Activated CD8-positive, alpha-beta T cell treated with anti-CD3 and anti-CD28 coated beads, Interleukin-2, amount 10 ng/mL, durations not matched to agents 7 days and 5 days (primary cell): Measurements from ENCODE around the gene KLHL7. TPM values are rescaled to one million over a fixed set of nuclear protein-coding genes. Genes with fewer than 3 reads are reported as not detected.
"Not testable (repeated sequence)": the region's sequence is repeated elsewhere in the genome, so short reads cannot be mapped to it uniquely, and the experiment has no call there.

Experiments
- ATAC-seq: fragments of 150-1000 bp; cut with Tn5 transposase; one replicate; pipeline ENCODE4 v1.10.0; 2021; ENCODE audit warnings: moderate library complexity
- CTCF ChIA-PET: fragments of 350-600 bp; sonication (Branson Sonifier 250); formaldehyde crosslinking; loops from one replicate; lab custom pipeline; 2021; ENCODE audit warnings: antibody characterized with exemption; lab: Charles Lee
- POLR2A ChIA-PET: fragments of 350-600 bp; sonication (Branson Sonifier 250); formaldehyde crosslinking; loops from one replicate; lab custom pipeline; 2021; ENCODE audit warnings: antibody characterized with exemption; lab: Charles Lee
- DNase-seq: peaks from one replicate; pipeline ENCODE4 v3.0.0-alpha.2; 2020
- H3K27ac Mint-ChIP-seq: one replicate; pipeline ENCODE4 v1.8.0; 2021; ENCODE audit warnings: mild to moderate bottlenecking, mixed read lengths
- H3K27me3 Mint-ChIP-seq: one replicate; pipeline ENCODE4 v1.8.0; 2021; ENCODE audit warnings: low read depth, mixed read lengths
- H3K36me3 Mint-ChIP-seq: one replicate; pipeline ENCODE4 v1.8.0; 2021; ENCODE audit warnings: low read depth, mixed read lengths
- H3K4me1 Mint-ChIP-seq: one replicate; pipeline ENCODE4 v1.8.0; 2021; ENCODE audit warnings: low read depth, mixed read lengths
- H3K4me3 Mint-ChIP-seq: one replicate; pipeline ENCODE4 v1.8.0; 2021; ENCODE audit warnings: mild to moderate bottlenecking, mixed read lengths
- H3K9me3 Mint-ChIP-seq: one replicate; pipeline ENCODE4 v1.8.0; 2022; ENCODE audit warnings: mixed read lengths; ENCODE audit not compliant: insufficient read depth
- total RNA-seq, 2 experiments: library from RNA; stranded (reverse); gene quantifications; one replicate each; pipeline ENCODE4 v1.2.3, GENCODE V29; 2021

KLHL7 gene
- total RNA-seq, 2 experiments from 2014 or later: 20.3 to 23.0 TPM

DNA sequence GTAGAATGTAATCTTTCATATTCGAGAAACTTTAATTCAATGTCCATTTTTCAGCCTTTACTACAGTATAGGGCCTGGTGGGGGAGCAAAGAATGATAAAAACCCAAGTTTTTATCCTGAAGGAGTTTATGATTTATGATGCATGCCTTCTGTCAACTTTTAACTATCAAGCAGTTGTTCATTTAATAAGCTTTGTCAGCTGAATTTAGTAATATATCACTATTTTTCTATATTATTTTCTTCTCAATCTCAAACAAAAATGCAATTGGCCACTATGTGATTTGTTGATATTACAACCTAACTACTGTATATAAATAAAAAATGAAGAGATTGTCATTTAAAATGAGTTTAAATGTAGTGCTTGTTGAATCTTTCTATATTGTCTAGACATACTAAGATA lies 78.7 kb downstream of the KLHL7 start:
- ATAC-seq: no peak
- Mint-ChIP-seq H3K27me3 (no peaks in the 10 kb centered on the region), H3K9me3 (no peaks in the 10 kb centered on the region), H3K36me3 (peaks cover 38% of the 10 kb centered on the region), H3K27ac (peak overlapping the region; percentile 52), H3K4me3 (peak overlapping the region; percentile 92), H3K4me1 (peaks cover 39% of the 10 kb centered on the region)
- DNase-seq: no peak
- CTCF ChIA-PET: interaction anchor here (0.6 to 1.7 kb wide), 3 partner anchors 67 to 98 kb away, joined by 3 to 7 read pairs (median 3); no protein-coding TSS in a partner anchor
- POLR2A ChIA-PET: no interaction called here

DNA sequence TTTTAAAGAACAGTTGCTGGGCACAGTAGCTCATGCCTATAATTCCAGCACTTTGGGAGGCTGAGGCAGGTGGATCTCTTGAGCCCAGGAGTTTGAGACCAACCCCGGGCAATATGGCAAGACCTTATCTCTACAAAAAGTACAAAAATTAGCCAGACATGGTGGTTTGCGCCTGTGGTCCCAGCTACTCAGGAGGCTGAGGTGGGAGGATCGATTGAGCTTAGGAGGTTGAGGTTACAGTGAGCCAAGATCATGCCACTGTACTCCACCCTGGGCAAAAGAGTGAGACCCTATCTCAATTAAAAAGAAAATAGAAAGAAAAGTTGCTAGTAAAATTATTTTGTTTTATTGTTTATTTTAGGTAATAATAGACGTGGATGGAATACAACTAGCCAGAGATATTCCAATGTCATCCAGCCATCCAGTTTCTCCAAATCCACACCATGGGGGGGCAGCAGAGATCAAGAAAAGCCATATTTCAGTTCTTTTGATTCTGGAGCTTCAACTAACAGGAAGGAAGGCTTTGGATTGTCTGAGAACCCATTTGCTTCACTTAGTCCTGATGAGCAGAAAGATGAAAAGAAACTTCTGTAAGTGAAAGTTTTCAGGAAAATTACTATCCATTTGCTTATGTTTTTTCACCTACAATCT lies 79.2 kb downstream of the KLHL7 start:
- peaks cover 40% of the 10 kb centered on the region for H3K4me1 Mint-ChIP-seq
- POLR2A ChIA-PET: no interaction called here
- H3K27ac Mint-ChIP-seq: no peak overlapping the region
- no peak overlapping the region for H3K4me3 Mint-ChIP-seq
- no peaks in the 10 kb centered on the region for H3K9me3 Mint-ChIP-seq
- DNase-seq: peak; percentile 34
- H3K27me3 Mint-ChIP-seq: no peaks in the 10 kb centered on the region
- CTCF ChIA-PET: interaction anchor here (0.6 to 1.7 kb wide), 7 partner anchors 11 to 99 kb away, joined by 3 to 7 read pairs (median 3); partner anchors contain the start of gene KLHL7
- H3K36me3 Mint-ChIP-seq: peaks cover 39% of the 10 kb centered on the region
- ATAC-seq: no peak

DNA sequence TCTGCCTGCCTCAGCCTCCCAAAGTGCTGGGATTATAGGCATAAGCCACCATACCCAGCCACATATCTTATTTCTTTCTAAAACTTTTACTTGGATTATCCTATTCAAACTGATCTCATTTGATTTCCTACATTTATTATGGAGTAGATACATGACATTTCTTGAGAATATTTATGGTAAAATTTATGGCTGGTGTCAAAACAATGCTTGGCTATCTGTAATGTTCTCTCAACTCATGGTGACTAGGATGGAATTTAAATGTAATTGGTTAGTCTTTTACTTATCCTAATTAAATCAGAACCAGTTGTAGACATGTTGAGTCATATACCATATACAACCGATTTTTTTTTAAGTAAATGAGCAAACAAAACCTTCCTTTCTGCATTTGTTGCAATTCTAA lies 80.4 kb downstream of the KLHL7 start:
- DNase-seq (no peak), ATAC-seq (no peak)
- no peaks in the 10 kb centered on the region for H3K27me3 Mint-ChIP-seq
- H3K36me3 Mint-ChIP-seq: peaks cover 45% of the 10 kb centered on the region
- H3K27ac Mint-ChIP-seq: no peak overlapping the region
- ChIA-PET CTCF (no interaction called here), POLR2A (no interaction called here)
- no peak overlapping the region for H3K4me3 Mint-ChIP-seq
- H3K4me1 Mint-ChIP-seq: peaks cover 34% of the 10 kb centered on the region
- H3K9me3 Mint-ChIP-seq: no peaks in the 10 kb centered on the region

DNA sequence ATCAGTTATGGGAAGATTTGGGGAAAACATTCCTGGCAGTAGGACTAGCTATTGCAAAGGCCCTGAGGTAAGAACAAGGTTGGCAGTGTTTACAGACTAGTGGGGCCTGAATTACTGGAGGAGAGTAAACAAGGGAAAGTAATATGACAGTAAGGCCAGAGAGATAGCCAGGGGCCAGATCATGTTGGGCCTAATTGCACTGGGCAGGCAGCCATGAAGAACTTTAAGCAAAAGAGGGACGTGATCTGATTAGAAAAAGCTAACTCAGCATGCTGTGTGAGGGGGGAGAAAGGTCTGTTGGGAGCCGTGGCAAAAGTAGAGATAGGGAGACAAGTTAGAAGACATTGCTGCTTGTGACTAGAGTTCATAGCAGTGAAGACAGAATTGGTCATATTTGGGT lies 85.4 kb downstream of the KLHL7 start:
- Mint-ChIP-seq H3K9me3 (no peaks in the 10 kb centered on the region), H3K27me3 (no peaks in the 10 kb centered on the region), H3K27ac (peak overlapping the region; percentile 1), H3K36me3 (peaks cover 41% of the 10 kb centered on the region), H3K4me1 (peaks cover 8% of the 10 kb centered on the region), H3K4me3 (no peak overlapping the region)
- no peak for ATAC-seq
- CTCF ChIA-PET: interaction anchor here (1.0 kb wide), 1 partner anchor 105 kb away, joined by 4 read pairs; no protein-coding TSS in a partner anchor
- POLR2A ChIA-PET: interaction anchor here (1.1 kb wide), 1 partner anchor 9 kb away, joined by 5 read pairs; the partner anchor contains the start of gene NUP42
- no peak for DNase-seq

DNA sequence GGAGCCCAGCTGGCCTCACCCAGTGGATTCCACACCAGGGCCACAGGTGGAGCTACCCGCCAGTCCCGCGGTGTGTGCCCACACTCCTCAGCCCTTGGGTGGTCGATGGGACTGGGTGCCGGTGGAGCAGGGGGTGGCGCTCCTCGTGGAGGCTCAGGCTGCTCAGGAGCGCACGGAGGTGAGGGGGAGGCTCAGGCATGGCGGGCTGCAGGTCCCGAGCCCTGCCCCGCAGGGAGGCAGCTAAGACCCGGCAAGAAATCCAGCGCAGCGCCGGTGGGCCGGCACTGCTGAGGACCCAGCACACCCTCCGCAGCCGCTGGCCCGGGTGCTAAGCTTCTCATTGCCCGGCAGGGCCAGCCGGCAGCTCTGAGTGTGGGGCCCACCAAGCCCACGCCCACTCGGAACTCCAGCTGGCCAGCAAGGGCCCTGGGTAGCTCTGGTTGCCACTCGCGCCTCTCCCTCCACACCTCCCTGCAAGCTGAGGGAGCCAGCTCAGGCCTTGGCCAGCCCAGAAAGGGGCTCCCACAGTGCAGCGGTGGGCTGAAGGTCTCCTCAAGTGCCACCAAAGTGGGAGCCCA lies 88.2 kb downstream of the KLHL7 start:
- H3K4me1 Mint-ChIP-seq, H3K27ac Mint-ChIP-seq, H3K4me3 Mint-ChIP-seq, H3K9me3 Mint-ChIP-seq, ATAC-seq, DNase-seq, POLR2A ChIA-PET, H3K27me3 Mint-ChIP-seq: not testable (repeated sequence)
- H3K36me3 Mint-ChIP-seq: peaks cover 39% of the 10 kb centered on the region
- CTCF ChIA-PET: interaction anchor here (0.6 kb wide), 1 partner anchor 412 kb away, joined by 4 read pairs; no protein-coding TSS in a partner anchor

DNA sequence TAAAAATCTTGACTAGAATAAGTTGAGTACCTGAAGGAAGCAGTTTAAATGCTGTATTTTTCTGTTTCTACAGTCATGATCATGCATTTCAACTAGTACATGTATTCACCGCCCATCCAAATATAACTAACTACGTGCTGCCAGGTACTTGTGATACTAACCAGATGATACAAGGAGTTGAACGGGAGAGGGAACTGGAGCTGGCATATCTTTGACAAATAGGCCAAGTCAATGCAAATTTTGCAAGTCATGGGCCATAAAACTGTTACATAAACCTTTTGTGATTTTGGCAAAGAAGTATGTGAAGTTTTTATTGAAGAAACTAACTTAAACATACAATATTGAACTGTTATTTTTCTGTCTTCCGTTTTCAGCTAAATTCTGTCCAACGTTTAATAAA lies 90.7 kb downstream of the KLHL7 start:
- no peaks in the 10 kb centered on the region for H3K27me3 Mint-ChIP-seq
- no peaks in the 10 kb centered on the region for H3K9me3 Mint-ChIP-seq
- H3K4me3 Mint-ChIP-seq: no peak overlapping the region
- no peak for DNase-seq
- POLR2A ChIA-PET: no interaction called here
- no peak for ATAC-seq
- no peaks in the 10 kb centered on the region for H3K4me1 Mint-ChIP-seq
- CTCF ChIA-PET: interaction anchor here (1.1 kb wide), 1 partner anchor 11 kb away, joined by 3 read pairs; no protein-coding TSS in a partner anchor
- peaks cover 38% of the 10 kb centered on the region for H3K36me3 Mint-ChIP-seq
- no peak overlapping the region for H3K27ac Mint-ChIP-seq

DNA sequence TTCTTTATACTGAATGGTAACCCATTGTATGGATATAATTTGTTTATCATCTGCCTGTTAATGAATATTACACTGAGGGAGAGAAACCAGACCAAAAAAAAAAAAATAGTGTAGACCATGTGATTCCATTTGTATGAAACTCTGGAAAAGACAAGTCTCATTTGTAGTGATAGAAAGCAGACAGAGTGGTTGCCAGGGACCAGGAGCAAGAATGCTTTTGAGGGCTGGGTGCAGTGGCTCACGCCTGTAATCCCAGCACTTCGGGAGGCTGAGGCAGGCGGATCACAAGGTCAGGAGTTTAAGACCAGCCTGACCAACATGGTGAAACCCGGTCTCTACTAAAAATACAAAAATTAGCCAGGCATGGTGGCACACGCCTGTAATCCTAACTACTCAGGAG lies 92.2 kb downstream of the KLHL7 start:
- H3K27ac Mint-ChIP-seq, CTCF ChIA-PET, DNase-seq, POLR2A ChIA-PET, H3K27me3 Mint-ChIP-seq, H3K4me3 Mint-ChIP-seq, H3K4me1 Mint-ChIP-seq, H3K9me3 Mint-ChIP-seq, ATAC-seq: not testable (repeated sequence)
- H3K36me3 Mint-ChIP-seq: peaks cover 41% of the 10 kb centered on the region

DNA sequence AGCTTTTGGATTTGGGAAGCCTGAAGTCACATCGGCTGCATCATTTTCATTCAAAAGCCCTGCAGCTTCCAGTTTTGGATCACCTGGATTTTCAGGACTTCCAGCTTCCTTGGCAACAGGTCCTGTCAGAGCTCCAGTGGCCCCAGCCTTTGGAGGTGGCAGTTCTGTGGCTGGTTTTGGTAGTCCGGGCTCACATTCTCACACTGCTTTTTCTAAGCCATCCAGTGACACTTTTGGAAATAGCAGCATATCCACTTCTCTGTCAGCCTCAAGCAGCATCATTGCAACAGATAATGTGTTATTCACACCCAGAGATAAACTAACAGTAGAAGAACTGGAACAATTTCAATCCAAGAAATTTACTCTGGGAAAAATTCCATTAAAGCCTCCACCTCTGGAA lies 94.7 kb downstream of the KLHL7 start:
- H3K27ac Mint-ChIP-seq: no peak overlapping the region
- ATAC-seq (no peak), DNase-seq (no peak)
- H3K9me3 Mint-ChIP-seq: no peaks in the 10 kb centered on the region
- ChIA-PET CTCF (no interaction called here), POLR2A (no interaction called here)
- no peak overlapping the region for H3K4me3 Mint-ChIP-seq
- H3K36me3 Mint-ChIP-seq: peaks cover 49% of the 10 kb centered on the region
- peaks cover 1% of the 10 kb centered on the region for H3K27me3 Mint-ChIP-seq
- peaks cover 1% of the 10 kb centered on the region for H3K4me1 Mint-ChIP-seq

DNA sequence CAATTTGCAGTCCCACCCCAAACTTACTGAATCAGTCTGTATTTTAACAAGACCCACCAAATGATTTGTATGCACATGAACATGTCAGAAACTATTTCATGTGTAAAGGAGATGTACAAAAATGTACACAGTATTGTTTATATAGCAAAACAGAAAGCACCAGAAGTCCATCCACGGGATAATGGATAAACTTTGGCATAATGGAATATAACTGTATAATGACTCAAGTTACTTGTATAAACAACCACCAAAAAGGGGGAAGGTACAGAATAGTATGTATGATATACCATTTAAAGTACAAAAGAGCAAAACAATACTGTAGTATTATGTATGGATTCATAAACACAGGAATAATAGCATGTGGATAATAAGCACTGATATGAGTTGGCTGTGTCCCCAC lies 98.7 kb downstream of the KLHL7 start:
- H3K27ac Mint-ChIP-seq: no peak overlapping the region
- ChIA-PET POLR2A (no interaction called here), CTCF (no interaction called here)
- H3K4me3 Mint-ChIP-seq: no peak overlapping the region
- H3K9me3 Mint-ChIP-seq: no peaks in the 10 kb centered on the region
- H3K27me3 Mint-ChIP-seq: peaks cover 20% of the 10 kb centered on the region
- DNase-seq (no peak), ATAC-seq (no peak)
- H3K36me3 Mint-ChIP-seq: peaks cover 46% of the 10 kb centered on the region
- H3K4me1 Mint-ChIP-seq: peaks cover 10% of the 10 kb centered on the region

DNA sequence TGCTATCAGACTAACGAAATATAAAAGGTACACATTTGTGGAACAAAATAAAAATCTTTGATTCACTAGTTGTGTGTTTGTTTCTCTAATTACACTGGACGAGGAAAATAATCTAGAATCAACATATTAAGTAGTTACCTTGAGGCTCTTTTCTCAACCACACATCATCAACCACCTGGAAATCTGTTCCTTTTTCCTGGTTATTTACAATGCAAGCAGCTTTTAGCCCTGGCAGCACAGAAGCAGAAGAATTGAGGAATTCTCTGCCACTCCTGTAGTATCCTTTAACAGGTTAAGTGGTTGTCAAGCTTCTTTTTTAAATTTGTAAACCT lies 100.0 kb downstream of the KLHL7 start:
- no peak for DNase-seq
- no peaks in the 10 kb centered on the region for H3K9me3 Mint-ChIP-seq
- POLR2A ChIA-PET: interaction anchor here (0.8 to 1.6 kb wide), 2 partner anchors 9 to 14 kb away, joined by 3 to 4 read pairs; no protein-coding TSS in a partner anchor
- peaks cover 33% of the 10 kb centered on the region for H3K36me3 Mint-ChIP-seq
- H3K27me3 Mint-ChIP-seq: peaks cover 20% of the 10 kb centered on the region
- no peak for ATAC-seq
- peak overlapping the region; percentile 26 for H3K4me3 Mint-ChIP-seq
- peaks cover 10% of the 10 kb centered on the region for H3K4me1 Mint-ChIP-seq
- CTCF ChIA-PET: interaction anchor here (1.0 to 1.5 kb wide), 4 partner anchors 23 to 119 kb away, joined by 3 to 4 read pairs (median 3); no protein-coding TSS in a partner anchor
- no peak overlapping the region for H3K27ac Mint-ChIP-seq

DNA sequence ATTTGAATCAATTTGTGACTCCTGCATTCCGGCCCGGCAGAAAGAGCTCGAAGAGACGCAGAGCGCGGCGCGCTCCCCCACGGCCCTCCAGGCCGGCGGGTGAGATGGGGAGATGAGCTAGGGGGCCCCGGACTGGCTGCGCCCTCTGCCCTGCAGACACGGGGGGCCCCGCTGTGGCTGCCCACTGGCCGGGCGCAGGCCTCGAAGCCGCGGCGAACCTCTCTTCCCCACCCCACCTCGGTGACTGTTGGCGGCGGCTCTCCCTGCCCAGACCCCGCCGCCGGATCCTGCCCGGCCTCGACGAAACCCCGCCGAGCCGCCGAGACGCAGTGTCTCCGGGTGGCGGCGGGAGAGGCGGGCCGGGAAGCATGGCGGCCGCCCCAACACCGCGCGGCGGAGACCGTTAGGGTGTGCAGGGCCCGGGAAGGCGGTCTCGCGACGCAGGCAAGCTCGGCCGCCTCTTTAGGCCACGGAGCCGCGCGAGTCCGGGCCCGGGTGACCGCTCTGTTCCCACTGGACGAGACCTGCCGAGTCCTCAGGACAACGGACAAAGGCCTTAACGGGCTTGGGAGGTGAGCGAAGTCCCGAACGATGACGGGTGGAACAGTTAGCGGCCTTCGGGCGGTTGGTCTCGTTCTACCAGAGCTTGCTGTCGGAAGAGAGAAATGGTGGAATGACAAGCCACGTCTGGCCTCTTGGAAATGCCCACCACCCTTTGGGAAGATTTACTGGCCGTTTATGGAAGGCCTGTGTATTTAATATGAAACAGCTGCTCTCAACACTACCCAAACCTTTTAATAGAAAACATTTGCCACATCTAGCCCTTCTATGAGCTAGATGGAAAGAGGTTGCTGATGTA lies 100.6 kb downstream of the KLHL7 start:
- DNase-seq: no peak
- Mint-ChIP-seq H3K9me3 (no peaks in the 10 kb centered on the region), H3K36me3 (peaks cover 32% of the 10 kb centered on the region)

More for the DNA sequence above, 100.6 kb downstream of the KLHL7 start:
- peaks cover 20% of the 10 kb centered on the region for H3K27me3 Mint-ChIP-seq
- peak overlapping the region; percentile 26 for H3K4me3 Mint-ChIP-seq
- ChIA-PET CTCF (interaction anchor here (0.8 to 1.5 kb wide), 6 partner anchors 21 to 120 kb away, joined by 3 to 4 read pairs (median 3); no protein-coding TSS in a partner anchor), POLR2A (interaction anchor here (0.8 to 1.6 kb wide), 2 partner anchors 8 to 14 kb away, joined by 3 to 4 read pairs; no protein-coding TSS in a partner anchor)
- ATAC-seq: peak; percentile 85
- peak overlapping the region; percentile 36 for H3K27ac Mint-ChIP-seq
- H3K4me1 Mint-ChIP-seq: peaks cover 10% of the 10 kb centered on the region
